ENCODE results near the gene APPL2.
"Not testable (repeated sequence)": the region's sequence is repeated elsewhere in the genome, so short reads cannot be mapped to it uniquely, and the experiment has no call there.

The APPL2 gene

DNA sequence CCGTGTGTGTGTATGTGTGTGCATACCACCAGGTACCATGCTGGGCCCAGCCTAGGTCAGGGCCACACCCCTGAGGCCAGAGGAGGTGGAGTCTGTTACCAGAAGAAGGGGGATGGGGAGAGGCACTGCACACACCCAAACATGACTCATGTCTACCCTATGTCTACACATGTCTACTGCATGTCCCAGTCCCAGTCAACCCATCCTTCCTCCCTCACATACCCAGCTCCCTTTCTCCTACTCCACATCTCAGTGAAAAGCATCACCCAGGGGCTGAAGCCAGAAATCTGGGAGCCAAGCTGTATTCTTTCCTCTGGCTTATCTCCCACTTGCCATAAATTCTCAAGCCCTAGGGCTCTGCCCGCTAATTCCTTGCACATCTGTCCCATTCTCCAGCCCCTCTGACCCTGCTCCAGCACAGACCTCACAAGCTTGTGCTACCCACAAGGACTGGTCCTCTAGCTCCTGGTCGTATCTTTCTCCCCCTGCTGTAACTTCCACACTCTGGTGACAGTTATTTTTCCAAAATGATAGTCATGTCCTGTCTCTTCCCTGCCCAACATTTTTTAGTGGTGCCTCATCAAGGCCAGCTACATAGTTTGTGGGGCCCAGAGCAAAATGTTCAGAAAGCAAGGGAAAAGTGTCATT is 18.0 kb upstream of the APPL2 start:
- no peak overlapping the region for H3K27ac ChIP-seq (ENCODE audit: low read length)
- H3K9me3 ChIP-seq (ENCODE audit: insufficient read depth, low read depth, low read length) = no peaks in the 10 kb centered on the region
- H3K4me3 ChIP-seq (ENCODE audit: low read length) = no peak overlapping the region
- H3K9ac ChIP-seq (ENCODE audit: low read depth, low read length) = no peak overlapping the region
- no peaks in the 10 kb centered on the region for H3K36me3 ChIP-seq (ENCODE audit: insufficient read depth, low read depth, low read length)
- no peaks in the 10 kb centered on the region for H3K27me3 ChIP-seq (ENCODE audit: insufficient read depth, low read length)
- no peaks in the 10 kb centered on the region for H3K4me1 ChIP-seq (ENCODE audit: insufficient read depth, low read length)

GRCh38 chr12:105252901-105253300 is 16.9 kb upstream of the APPL2 start:
- H3K27ac ChIP-seq (ENCODE audit: low read length) = no peak overlapping the region
- H3K4me3 ChIP-seq (ENCODE audit: low read length) = no peak overlapping the region
- H3K27me3 ChIP-seq (ENCODE audit: insufficient read depth, low read length) = no peaks in the 10 kb centered on the region
- H3K4me1 ChIP-seq (ENCODE audit: insufficient read depth, low read length) = no peaks in the 10 kb centered on the region
- no peak overlapping the region for H3K9ac ChIP-seq (ENCODE audit: low read depth, low read length)
- no peaks in the 10 kb centered on the region for H3K9me3 ChIP-seq (ENCODE audit: insufficient read depth, low read depth, low read length)
- no peaks in the 10 kb centered on the region for H3K36me3 ChIP-seq (ENCODE audit: insufficient read depth, low read depth, low read length)

GRCh38 chr12:105245776-105246427 is 9.9 kb upstream of the APPL2 start:
- not testable (repeated sequence) for H3K27me3 ChIP-seq (ENCODE audit: insufficient read depth, low read length); H3K27ac ChIP-seq (ENCODE audit: low read length); H3K4me3 ChIP-seq (ENCODE audit: low read length); H3K4me1 ChIP-seq (ENCODE audit: insufficient read depth, low read length); H3K36me3 ChIP-seq (ENCODE audit: insufficient read depth, low read depth, low read length); H3K9ac ChIP-seq (ENCODE audit: low read depth, low read length)
- peaks cover 14% of the 10 kb centered on the region for H3K9me3 ChIP-seq (ENCODE audit: insufficient read depth, low read depth, low read length)

DNA sequence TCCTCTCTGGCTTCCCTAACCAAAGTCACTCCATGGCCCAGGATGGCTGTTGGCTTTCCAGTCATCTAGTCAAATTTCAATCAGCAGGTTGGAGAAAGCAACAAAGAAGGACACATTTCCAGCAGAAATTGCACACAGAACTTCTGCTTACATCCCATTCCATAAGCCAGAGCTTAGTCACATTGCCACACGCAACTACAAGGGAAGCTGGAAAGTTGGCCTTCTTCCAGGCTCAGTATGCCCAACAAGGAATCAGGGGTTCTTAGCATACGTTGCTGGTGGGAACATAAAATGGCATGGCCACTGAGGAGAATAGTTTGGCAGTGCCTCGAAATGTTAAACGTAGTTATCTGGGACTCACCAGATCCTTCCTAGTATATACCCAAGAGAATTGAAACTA is 9.3 kb upstream of the APPL2 start:
- H3K27me3 ChIP-seq (ENCODE audit: insufficient read depth, low read length) = no peaks in the 10 kb centered on the region
- no peaks in the 10 kb centered on the region for H3K4me1 ChIP-seq (ENCODE audit: insufficient read depth, low read length)
- no peak overlapping the region for H3K4me3 ChIP-seq (ENCODE audit: low read length)
- H3K36me3 ChIP-seq (ENCODE audit: insufficient read depth, low read depth, low read length) = no peaks in the 10 kb centered on the region
- H3K9ac ChIP-seq (ENCODE audit: low read depth, low read length) = no peak overlapping the region
- peaks cover 14% of the 10 kb centered on the region for H3K9me3 ChIP-seq (ENCODE audit: insufficient read depth, low read depth, low read length)
- no peak overlapping the region for H3K27ac ChIP-seq (ENCODE audit: low read length)

DNA sequence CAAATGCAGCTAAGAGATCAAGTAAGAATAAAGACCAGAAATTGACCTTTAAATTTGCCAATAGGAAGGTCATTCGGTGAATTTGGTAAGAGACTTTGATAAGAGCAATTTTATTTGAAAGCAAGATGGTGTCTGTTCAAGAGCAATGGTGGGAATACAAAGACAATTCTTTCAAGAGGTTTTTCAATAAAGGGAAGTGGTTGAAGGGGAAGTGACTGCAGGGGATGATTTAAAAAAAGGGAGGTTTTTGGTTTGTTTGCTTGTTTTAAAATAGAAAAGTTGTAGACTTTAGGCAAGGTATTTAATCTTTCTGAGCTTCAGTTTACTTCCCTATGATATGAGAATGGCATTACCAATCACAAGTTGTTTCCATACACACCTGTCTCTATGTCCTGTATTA is 4.3 kb upstream of the APPL2 start:
- Histone ChIP-seq H3K27me3 (ENCODE audit: insufficient read depth, low read length) (peaks cover 25% of the 10 kb centered on the region), H3K9me3 (ENCODE audit: insufficient read depth, low read depth, low read length) (peaks cover 7% of the 10 kb centered on the region), H3K4me1 (ENCODE audit: insufficient read depth, low read length) (0 out of 2 replicates have a peak, but pooled peaks cover under 1% of the 10 kb centered on the region), H3K36me3 (ENCODE audit: insufficient read depth, low read depth, low read length) (no peaks in the 10 kb centered on the region), H3K27ac (ENCODE audit: low read length) (no peak overlapping the region), H3K4me3 (ENCODE audit: low read length) (no peak overlapping the region), H3K9ac (ENCODE audit: low read depth, low read length) (no peak overlapping the region)

DNA sequence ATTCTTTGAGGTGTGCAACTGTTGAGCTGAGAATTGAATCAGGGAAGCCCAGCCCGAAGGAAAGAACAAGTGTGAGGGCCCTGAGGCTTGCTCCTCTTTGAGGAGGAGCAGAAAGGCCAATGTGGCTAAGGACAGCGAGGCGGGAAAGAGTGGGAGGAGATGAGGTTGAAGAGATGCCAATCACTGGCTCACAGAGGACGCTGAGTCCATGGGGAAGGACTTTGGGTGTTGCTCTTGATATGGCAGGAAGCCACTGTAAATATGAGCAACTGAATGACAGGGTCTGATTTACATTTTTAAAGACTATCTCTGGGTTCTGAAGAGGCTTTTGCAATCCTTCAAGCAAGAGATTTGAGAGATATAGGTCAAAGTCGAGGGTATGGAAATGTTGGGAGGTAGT is 3.3 kb upstream of the APPL2 start:
- no peak overlapping the region for H3K9ac ChIP-seq (ENCODE audit: low read depth, low read length)
- no peak overlapping the region for H3K27ac ChIP-seq (ENCODE audit: low read length)
- no peaks in the 10 kb centered on the region for H3K36me3 ChIP-seq (ENCODE audit: insufficient read depth, low read depth, low read length)
- peaks cover 7% of the 10 kb centered on the region; the same call in 1 of the 2 replicates for H3K4me1 ChIP-seq (ENCODE audit: insufficient read depth, low read length)
- H3K9me3 ChIP-seq (ENCODE audit: insufficient read depth, low read depth, low read length) = no peaks in the 10 kb centered on the region
- H3K4me3 ChIP-seq (ENCODE audit: low read length) = no peak overlapping the region
- peaks cover 25% of the 10 kb centered on the region for H3K27me3 ChIP-seq (ENCODE audit: insufficient read depth, low read length)

- Histone ChIP-seq H3K4me1 (ENCODE audit: insufficient read depth, low read length) (peaks cover 7% of the 10 kb centered on the region; the same call in 1 of the 2 replicates), H3K4me3 (ENCODE audit: low read length) (no peak overlapping the region), H3K9ac (ENCODE audit: low read depth, low read length) (no peak overlapping the region), H3K27me3 (ENCODE audit: insufficient read depth, low read length) (peaks cover 25% of the 10 kb centered on the region), H3K36me3 (ENCODE audit: insufficient read depth, low read depth, low read length) (no peaks in the 10 kb centered on the region), H3K27ac (ENCODE audit: low read length) (no peak overlapping the region), H3K9me3 (ENCODE audit: insufficient read depth, low read depth, low read length) (no peaks in the 10 kb centered on the region)
Observed at GRCh38 chr12:105237666-105238065, 1.7 kb upstream of the APPL2 start.

DNA sequence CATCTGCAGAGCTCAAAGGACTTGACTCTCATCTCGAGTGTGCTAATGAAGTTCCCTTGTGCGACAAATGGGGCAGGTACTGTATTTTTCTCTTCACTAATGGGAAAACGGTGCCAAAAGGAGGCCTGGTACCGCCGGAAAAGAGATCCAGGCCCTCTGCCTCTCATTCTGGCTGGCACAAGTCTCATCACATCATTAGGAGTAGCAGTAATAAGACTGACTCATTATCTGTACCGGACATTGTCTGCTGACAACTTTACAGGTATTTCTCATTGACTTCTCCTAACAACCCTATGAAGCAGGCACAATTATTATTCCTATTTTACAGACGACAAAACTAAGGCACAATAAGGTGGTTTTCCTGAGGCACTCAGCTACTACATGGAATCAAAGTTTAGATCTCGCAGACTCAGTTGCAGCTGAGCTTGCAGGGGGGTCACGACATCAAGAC is 668 bp downstream of the APPL2 start:
- Histone ChIP-seq H3K27ac (ENCODE audit: low read length) (no peak overlapping the region), H3K4me1 (ENCODE audit: insufficient read depth, low read length) (peaks cover 14% of the 10 kb centered on the region; the same call in 1 of the 2 replicates), H3K36me3 (ENCODE audit: insufficient read depth, low read depth, low read length) (0 out of 2 replicates have a peak, but pooled peaks cover 4% of the 10 kb centered on the region)

GRCh38 chr12:105234197-105234596 is 1.8 kb downstream of the APPL2 start:
- Histone ChIP-seq H3K4me1 (ENCODE audit: insufficient read depth, low read length) (peaks cover 14% of the 10 kb centered on the region; the same call in 1 of the 2 replicates), H3K9me3 (ENCODE audit: insufficient read depth, low read depth, low read length) (no peaks in the 10 kb centered on the region), H3K4me3 (ENCODE audit: low read length) (peak overlapping the region; percentile 82; the same call in 1 of the 2 replicates), H3K36me3 (ENCODE audit: insufficient read depth, low read depth, low read length) (peaks cover 4% of the 10 kb centered on the region; the same call in 1 of the 2 replicates), H3K27me3 (ENCODE audit: insufficient read depth, low read length) (peaks cover 18% of the 10 kb centered on the region), H3K27ac (ENCODE audit: low read length) (no peak overlapping the region), H3K9ac (ENCODE audit: low read depth, low read length) (no peak overlapping the region)

More for the DNA sequence above, 668 bp downstream of the APPL2 start:
- Histone ChIP-seq H3K9me3 (ENCODE audit: insufficient read depth, low read depth, low read length) (no peaks in the 10 kb centered on the region), H3K27me3 (ENCODE audit: insufficient read depth, low read length) (peaks cover 25% of the 10 kb centered on the region), H3K9ac (ENCODE audit: low read depth, low read length) (peak overlapping the region; percentile 70; the same call in 1 of the 2 replicates), H3K4me3 (ENCODE audit: low read length) (peak overlapping the region; percentile 82)

DNA sequence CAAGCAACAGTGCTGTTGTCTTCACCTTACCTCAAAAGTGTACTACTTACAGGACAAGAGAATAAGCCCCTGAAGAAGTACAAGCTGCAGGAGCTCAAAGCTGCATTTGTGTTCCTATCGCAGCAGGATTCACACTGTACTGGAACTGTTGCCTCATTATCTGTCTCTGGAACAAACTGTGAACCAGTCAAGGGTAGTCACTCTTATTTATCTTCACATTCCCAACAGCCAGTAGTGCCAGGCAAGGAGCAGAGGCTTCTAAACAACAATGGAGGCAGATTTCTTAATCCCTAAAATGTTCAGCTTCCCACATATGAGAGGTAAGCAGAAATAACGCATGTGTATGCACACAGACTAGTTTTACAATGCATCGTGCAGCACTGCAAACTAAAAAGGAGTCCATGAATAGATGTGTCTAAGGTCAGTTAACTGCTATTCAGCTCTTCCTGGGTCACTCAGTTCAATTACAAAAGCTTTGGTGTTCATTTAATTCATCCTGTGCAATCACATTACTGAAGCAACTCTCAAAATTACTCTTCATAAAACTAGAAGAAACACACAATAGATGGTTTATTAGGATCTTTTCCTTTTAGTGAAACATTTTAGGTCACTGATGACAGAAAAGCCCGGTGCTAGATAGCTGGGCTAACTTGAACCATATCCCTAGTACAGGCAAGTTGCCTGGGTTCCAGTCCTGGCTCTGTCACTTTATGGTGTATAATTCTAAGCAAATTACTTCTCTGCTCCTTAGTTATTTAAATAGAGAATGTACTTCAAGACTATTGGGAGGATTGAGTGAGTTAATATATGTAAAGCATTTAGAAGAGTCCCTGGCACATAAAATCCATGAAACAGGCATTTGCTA is 2.7 kb downstream of the APPL2 start:
- H3K9me3 ChIP-seq (ENCODE audit: insufficient read depth, low read depth, low read length) = no peaks in the 10 kb centered on the region
- H3K27ac ChIP-seq (ENCODE audit: low read length) = no peak overlapping the region
- peaks cover 13% of the 10 kb centered on the region for H3K36me3 ChIP-seq (ENCODE audit: insufficient read depth, low read depth, low read length)
- H3K9ac ChIP-seq (ENCODE audit: low read depth, low read length) = no peak overlapping the region
- H3K27me3 ChIP-seq (ENCODE audit: insufficient read depth, low read length) = peaks cover 11% of the 10 kb centered on the region; the same call in 1 of the 2 replicates
- H3K4me1 ChIP-seq (ENCODE audit: insufficient read depth, low read length) = peaks cover 14% of the 10 kb centered on the region; the same call in 1 of the 2 replicates
- no peak overlapping the region for H3K4me3 ChIP-seq (ENCODE audit: low read length)

DNA sequence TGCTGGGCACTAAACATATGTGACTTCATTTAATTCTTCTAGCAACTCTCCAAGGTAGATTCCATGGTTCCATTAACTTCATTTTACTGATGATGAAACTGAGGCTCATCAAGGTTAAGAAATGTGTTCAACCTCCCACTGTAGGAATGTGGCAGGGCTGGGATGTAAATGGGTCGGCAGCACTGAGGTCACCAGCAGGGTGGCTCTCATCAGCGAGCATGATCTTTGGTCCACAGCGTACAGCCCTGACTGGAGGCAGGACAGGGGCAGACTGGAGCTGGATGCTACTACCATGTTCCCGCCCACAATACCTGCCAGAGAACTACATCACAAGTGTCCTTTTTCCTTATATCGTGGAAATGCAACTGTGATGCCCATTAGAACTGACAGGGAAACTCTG is 4.6 kb downstream of the APPL2 start:
- Histone ChIP-seq H3K36me3 (ENCODE audit: insufficient read depth, low read depth, low read length) (peaks cover 26% of the 10 kb centered on the region), H3K4me3 (ENCODE audit: low read length) (no peak overlapping the region), H3K27ac (ENCODE audit: low read length) (no peak overlapping the region), H3K9me3 (ENCODE audit: insufficient read depth, low read depth, low read length) (no peaks in the 10 kb centered on the region), H3K27me3 (ENCODE audit: insufficient read depth, low read length) (no peaks in the 10 kb centered on the region), H3K4me1 (ENCODE audit: insufficient read depth, low read length) (peaks cover 14% of the 10 kb centered on the region; the same call in 1 of the 2 replicates), H3K9ac (ENCODE audit: low read depth, low read length) (no peak overlapping the region)
